HuH-7 (cell line): Measurements from ENCODE around the gene DBNDD1.
"Not testable (repeated sequence)": the region's sequence is repeated elsewhere in the genome, so short reads cannot be mapped to it uniquely, and the experiment has no call there.

Experiments
- DNase-seq: peaks from one replicate; pipeline ENCODE4 v3.0.0; 2011; ENCODE audit warnings: low spot score

The DBNDD1 gene

DNA sequence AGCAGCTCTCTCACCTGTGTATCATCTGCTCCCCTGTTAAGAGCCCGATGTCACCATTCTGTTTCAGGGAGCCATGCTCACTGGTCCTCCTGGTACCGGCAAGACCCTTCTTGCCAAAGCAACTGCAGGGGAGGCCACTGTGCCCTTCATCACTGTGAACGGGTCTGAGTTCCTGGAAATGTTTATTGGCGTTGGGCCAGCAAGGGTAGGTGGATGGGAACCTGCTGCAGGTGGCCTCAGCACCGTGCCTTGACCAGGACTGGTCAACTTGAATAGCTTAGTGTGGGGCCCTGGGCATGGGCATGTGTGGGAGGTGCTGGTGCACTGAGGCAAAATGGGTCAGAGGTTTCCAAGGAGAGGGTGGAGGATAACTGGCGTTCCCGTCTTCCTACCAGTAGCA lies 28.5 kb downstream of the DBNDD1 start:
- no peak for DNase-seq

DNA sequence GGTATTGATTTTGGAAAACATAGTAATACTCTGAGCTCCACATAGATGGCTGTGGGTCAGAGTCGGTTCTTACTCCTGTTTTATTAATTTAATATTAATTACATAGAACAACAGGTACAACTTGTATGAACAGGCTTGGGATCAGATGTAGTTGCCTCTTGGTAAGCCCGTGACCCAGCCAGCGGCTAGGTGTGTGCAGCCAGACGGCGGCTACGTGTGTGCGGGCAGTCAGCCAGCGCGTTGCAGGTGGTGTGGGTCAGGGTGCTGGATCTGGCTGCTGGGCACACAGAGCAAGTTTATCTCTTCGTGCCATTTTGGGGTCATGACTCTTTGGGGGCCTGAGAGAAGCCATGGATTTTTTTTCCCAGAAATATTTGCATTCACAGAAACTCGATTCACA lies 30.3 kb downstream of the DBNDD1 start:
- DNase-seq, result no peak

DNA sequence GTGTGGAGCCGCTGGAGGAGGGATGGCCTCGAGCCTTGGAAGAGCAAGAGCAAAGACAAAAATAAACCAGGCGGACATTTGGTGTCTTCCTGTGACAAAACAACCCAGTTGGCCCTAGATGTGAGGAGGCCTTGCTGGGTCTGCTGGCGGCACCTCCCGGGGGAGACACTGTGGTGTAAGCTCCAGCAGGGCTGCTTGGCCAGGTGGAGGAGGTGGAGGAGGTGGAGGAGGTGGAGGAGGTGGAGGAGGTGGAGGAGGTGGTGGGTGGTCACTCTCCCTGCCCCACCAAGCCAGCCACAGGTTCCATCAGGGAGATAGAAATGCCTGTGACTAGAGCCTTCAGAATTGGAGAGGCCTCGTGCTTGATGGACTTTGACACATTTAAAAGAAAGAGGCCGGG lies 32.1 kb downstream of the DBNDD1 start:
- no peak for DNase-seq

DNA sequence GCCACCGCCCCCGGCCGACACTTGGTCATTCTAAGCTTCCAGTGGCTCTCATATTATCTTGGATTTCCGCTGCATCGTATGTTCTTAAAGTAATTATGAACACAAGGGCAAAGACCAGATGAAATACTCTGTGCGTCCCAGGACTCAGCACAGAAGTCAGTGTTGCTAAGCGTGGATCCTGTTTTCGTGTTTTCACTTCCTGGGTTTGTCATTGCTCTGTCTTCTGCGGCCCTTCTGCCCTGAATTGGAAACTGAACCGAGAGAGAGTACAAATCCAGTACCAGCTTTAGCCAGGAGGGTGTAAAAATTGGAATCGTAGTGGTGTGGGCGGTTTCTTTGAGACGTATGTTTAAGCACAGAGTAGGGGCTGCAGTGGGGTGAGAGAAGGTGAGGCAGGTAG lies 32.7 kb downstream of the DBNDD1 start:
- no peak for DNase-seq

DNA sequence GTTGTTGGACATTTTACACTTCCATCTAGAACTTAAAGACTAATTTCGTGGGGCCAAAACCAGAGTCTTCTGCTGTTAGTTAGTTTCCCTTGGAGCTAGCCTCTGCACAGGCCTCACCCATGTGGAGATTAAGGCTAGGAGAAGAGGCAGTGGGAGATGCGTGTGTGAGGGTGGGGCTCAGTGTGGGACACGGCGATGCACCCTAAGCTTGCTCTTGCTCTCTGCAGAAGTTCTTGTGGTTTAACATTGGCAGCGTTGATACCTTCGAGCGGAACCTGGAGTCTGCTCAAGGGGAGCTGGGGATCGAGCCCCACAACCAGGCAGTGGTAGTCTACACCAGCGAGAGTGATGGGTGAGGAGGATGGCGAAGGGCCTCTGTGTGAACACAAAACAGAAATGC lies 34.0 kb downstream of the DBNDD1 start:
- DNase-seq, result no peak

DNA sequence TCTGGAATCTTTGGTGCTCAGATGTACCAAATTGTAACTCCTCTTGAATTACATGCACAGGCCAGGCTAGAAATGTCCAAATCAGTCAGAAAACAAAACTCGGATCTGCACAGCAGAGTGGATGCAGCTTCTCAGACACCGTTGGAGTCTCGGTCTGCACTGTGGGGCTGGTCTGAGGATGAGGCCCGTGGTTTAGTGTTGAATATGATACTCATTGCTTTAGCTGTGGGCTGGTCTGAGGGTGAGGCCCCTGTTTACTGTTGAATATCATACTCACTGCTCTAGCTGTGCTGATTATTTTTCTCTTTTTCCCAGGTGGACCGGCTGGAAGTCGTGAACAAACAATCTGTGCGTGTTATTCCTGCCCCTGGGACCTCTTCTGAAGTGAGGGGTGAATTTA lies 35.0 kb downstream of the DBNDD1 start:
- no peak for DNase-seq

DNA sequence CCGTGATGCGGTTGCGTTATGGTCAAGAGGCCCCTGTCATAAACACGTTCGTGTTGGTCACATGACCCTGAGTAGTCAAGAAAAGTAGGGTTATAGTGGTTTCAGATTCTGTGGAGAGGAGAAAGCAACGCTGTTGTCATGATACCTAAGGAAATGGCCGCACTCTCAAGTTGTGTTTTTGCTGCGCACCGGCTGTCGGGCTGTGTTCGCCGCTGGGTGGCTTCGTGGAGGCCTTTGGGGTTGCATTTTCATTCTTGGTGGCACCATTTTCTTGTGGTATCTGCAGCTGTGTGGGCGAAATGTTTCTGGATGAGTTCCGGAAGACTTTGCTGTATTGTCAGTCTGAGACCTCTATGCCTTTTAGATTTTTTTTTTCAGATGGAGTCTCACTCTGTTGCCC lies 35.7 kb downstream of the DBNDD1 start:
- no peak for DNase-seq

DNA sequence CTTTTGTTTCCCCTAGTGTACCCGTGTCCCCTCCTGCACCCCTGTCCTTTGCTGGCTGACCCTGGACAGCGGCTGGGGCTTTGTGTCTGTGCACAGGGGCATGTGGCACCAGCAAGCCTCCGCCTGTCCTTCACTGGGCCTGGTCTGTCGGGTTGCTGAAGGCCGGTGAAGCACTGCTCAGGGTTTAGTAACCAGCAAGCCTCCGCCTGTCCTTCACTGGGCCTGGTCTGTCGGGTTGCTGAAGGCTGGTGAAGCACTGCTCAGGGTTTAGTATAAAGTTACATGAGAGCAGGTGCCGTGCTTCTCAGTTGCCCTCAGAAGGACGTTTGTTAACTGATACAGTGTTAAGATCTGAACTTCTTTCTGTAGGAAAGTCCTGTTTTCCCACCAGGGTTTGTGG lies 36.9 kb downstream of the DBNDD1 start:
- no peak for DNase-seq

DNA sequence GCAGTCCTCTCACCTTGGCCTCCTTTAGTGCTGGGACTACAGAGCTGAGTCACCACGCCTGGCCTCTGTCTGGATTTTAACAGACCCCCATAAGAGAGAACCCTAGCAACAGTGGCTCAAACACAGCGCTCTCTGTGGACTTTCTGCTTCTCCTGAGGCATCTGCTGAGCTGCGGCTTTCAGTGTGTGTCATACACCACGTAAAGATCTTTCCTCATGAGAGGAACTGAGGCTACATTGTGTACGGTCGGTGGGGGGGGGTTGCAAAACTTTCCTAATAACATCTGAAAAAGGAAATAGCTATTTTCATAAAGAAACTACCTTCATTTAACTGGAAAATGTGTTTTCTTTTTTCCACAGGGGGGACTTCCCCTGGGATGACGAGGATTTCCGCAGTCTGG lies 37.8 kb downstream of the DBNDD1 start:
- no peak for DNase-seq

DNA sequence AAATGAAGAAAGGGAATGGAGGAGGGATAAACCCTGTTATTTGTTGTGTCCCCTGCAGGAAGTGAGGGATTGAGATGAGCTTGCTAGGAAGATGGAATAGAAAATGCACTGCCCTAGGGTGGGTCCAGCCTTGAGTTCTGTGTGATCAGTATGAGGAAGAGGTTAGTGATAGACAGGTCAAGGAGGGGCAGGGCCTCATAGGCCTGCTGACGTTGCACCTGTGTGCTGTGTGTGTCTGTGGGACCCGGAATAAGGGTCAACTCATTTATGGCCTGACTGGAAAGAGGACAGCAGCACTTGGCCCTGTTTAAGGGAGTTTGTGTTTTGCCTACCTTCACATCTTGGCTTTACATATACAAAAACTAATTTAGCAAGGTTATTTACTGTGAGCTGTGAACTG lies 44.4 kb downstream of the DBNDD1 start:
- DNase-seq, result no peak

DNA sequence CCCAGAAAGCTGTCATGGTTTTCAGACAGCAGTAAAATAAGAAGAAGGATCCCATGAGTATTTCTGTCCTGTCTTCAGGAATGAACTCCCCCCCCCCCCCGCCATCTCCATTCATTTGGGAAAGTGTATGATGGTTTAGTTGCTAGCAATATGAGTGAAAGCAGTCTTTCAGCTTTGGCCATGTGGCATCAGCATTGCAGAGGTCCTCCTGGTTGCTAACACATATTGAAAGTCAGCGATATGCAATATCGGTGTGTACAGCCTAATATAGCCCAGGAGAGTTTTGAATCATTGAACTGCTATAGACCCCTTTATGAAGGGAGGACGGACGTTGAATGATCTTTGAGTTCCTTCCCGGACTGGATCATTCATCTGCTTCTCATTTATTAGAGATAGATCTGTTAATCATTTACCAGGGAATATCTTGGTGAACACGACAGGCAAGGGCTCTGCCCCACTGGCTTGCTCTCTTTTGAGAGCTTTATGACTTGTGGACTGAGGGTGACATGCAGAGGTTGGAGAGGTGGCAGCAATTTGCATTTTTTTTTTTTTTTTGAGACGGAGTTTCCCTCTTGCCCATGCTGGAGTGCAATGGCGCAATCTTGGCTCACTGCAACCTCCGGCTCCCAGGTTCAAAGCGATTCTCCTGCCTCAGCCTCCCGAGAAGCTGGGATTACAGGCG lies 45.5 kb downstream of the DBNDD1 start:
- peak; percentile 88 for DNase-seq

DNA sequence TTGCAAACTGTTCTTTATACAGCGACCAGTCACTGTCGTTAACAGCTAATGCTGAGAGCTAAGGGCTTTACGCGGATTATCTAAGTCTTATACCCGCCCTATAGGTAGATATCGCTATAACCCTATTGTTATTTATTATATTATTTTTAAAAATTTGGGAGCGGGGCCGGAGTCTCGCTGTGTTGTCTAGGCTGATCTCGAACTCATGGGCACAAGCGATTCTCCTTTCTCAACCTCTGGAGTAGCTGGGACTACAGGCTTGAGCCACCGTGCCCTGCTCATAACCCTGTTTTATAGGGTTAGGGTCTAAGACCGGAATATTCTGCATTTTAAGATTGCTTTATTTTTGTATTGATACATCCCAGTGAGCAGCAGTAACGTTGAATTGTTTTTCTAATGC lies 46.0 kb downstream of the DBNDD1 start:
- DNase-seq, result no peak

DNA sequence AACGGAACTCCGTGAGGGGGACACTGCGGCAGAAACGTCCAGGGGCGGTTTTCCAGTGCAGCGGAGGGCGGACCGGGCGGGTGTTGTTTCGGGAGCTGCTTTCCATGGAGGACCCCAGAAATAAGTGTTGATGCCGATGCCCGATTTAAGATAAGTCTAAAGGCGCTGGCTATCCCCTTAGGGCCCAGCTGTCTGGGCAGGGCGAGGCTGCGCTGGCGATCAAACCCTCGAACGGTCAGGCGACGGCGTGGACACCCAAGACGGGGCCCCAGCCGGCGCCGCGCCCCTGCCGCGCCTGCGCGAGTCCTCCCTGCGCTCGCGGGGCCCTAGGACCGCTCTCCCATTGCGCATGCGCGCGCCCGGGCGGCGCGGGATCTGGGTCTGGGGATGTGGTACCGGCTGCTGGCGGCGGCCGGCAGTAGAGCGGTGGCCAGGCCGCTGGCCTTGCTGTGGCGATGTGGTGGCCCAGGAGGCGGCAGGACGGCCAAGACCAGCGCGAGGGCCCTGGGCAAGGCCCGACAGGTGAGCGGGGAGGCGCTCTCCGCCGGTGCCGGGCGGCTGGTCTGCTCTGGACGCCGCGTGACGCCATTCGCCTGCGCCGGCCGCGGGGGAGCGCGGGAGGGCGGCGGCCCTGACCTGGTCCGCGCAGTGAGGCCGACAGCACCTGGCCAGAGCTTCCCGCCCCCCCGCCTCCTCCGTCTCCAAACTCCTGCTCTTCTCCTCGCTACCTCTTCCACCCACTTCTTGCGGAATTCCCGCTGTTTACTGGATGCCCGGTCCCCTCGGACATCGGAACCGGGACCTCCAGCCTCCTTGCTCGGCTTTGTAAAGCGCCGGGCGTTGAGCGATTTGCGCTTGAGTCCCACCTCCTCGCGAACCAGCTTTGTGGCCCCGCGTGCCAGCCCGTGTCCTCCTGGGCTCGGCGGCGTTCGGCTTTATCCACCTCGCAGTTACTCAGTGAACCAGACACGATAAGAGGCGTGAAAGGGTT lies 46.7 kb downstream of the DBNDD1 start:
- DNase-seq, result peak; percentile 100

DNA sequence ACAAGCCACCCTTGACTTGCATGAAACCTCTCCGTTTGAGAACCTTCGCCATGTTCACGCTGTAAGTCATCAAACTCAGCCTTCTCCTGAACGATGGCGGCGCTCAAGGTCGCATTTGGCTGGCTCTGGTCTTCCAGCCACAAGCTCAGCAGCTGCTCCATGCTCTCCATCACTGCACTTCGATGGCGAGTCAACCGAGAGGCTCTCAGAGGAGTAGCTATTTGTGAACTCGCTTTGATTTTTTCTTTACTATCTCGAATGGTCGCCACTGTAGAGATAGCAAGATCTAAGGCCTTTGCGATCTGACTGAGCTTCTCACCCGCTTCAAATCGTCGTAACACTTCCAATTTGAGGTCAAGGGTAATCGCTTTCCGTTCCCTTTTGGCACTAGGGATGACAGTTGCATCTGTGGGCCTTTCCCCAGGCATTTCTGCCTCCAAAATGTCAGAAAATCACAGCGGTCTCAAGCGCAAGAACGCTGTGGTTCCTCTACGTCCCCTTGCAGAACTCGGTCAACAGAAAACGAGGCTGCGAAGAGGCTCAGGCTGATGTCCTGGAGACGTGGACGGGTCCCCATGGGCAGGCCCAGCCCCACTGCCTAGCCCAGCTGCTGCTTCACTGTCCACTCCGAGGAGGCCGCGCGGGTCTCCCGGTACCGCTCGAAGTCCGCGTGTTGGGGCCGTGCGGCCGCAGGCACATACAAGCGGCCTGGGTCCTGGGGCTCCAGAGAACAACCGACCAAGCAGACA lies 47.6 kb downstream of the DBNDD1 start:
- no peak for DNase-seq

DNA sequence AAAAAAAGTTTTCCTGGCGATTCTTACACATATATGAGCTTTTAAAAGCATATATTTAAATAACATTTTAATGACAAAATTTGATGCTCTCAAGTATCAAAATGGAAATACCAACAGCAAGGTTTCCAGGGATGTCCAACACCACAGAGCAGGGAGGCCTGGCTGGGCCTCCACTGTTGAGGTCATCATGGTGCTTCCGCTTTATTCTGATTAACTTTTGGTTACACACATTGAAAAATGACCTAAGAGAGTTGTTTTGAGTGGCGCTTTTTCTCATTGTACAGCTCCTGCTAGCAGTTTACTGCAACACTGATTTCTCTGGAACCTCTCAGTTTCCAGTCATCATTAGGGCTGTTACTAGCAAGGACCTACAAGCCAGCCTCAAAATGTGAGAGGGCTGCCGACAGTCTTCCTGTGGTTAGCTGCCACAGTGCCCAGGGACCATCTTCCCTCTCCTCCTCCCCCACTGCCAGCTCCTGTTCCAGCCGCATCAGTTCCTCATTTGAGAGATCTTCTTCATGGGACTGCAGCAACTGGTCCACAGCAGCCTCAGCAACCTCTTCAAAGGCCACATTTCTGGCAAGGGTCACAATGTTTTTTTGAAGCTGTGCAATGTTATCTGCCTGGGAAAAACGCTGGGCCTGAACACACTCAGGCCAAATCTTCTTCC lies 49.4 kb downstream of the DBNDD1 start:
- no peak for DNase-seq

DNA sequence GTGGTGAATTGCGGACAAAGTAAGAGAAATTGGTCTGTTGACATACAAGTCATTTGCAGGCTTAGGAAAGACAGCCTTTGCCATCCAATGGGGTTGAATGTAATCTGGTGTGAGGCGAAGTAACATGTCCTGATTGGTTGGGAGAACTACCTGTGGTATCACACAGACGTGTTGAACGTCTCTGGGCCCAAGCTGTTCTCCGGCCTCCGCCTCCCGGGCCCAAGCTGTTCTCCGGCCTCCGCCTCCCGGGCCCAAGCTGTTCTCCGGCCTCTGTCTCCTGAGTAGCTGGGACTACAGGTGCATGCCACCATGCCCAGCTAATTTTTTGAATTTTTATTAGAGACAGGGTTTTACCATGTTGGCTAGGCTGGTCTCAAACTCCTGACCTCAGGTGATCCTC lies 51.2 kb downstream of the DBNDD1 start:
- DNase-seq, result not testable (repeated sequence)

DNA sequence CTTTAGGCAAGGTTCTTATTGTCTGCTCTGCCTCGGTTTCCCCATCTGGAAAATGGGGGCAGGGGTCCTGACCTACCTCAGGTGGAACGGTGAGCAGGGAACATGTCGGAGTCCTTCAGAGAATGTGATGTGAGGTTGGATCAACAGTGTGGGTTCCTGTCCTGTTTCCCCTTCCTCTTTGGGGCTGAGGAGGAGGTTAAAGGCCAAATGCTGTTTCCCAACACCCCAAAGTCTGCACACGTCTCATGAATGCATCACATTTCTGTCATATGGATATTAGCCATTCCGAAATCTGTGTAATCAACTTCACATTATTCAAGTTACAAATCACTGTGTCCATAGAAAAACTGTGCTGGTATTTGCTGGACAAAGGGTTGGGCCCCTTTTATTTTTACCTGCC lies 51.8 kb downstream of the DBNDD1 start:
- not testable (repeated sequence) for DNase-seq

DNA sequence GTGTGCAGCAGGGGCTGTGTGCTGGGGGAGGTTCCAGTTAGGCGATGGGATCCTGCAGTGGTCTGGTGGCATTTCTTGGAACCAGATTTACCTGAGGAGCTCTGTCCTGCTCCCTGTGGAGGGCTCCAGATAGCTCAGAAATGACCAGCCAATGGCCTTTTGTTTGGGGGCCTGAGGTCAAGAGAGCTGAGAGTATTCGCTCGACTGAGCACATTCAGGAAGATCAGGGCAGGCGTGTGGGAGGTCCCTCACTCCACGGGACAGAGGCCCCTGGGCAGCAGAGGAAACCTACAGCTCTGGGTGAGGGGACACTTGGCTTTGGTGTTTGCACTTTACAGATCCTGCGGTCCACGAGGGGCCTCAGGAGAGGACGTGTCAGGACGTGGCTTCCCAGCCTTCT lies 52.5 kb downstream of the DBNDD1 start:
- DNase-seq, result no peak

DNA sequence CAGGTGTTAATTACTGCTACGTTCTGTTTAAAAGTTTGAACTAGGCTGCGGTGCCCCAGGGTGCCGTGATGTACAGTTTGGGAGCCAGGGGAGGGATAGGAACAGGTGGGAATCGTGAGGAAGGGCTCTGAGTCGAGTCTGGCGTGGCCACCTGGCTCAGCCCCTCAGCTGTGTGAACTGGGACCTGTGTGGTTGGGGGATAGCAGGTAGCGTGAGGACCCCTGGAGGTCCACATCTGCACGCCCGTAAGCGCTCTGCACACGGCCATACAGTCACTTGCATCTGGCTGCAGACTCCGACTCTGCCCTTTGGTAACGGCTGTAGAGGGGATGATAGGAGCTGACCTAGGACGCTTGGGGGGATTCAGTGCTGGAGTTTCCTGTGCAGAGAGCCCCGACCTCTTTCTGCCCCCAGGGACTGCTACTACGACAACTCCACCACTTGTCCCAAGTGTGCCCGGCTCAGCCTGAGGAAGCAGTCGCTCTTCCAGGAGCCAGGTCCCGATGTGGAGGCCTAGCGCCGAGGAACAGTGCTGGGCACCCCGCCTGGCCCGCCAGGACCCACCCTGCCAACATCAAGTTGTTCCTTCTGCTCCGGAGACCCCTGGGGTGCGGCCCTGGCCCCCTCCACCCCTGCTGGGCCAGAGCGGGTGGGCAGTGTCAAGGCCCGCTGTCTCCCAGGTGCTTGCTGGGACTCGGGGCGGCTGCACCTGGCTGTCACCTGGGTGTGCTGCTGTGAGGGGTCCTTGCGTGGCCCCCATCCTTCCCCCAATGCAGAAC lies 53.6 kb downstream of the DBNDD1 start:
- no peak for DNase-seq

DNA sequence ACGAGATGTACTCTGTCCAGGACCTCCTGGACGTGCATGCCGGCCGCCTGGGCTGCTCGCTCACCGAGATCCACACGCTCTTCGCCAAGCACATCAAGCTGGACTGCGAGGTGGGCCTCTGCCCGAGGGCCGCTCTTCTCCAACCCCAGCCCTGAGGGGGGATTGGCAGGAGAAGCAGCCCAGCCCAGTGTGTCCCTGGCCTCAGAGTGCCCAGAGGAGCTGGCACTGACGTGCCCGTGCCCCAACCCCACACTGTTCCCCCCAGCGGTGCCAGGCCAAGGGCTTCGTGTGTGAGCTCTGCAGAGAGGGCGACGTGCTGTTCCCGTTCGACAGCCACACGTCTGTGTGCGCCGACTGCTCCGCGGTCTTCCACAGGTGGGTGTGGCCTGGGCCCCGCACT lies 55.1 kb downstream of the DBNDD1 start:
- DNase-seq, result no peak

DNA sequence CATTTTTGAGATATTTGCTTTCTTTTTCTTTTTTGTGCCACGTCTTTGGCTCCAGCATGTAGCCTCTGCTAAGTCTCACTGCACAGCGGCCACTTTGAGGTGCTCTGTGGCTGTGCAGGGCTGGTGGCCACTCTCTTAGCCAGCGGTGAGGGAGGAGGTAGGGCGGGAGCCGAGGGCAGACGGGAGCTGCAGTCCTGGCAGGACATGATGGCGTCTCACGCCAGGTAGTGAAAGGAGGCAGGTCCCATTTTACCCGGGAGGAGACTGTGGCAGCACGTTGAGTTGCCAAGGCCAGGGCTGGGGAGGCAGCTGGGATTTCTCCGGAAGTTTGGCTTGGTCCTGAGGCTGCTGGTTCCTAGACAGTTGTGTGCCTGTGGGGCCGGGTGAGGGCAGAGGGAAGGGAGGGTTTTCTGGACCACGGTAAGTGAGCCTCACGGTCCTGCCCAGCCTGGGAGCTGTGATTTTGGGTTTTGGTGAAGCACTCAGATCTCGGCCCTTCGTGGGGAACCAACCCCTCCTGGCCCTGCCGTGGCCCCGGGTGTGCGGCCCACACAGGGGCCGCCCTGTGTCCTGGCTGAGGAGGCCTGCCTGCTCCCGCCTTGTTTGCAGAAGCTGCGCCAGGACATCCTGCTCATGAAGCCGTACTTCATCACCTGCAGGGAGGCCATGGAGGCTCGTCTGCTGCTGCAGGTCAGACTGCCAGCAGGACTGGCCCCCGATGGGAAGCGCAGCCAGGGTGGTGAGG lies 56.3 kb downstream of the DBNDD1 start:
- no peak for DNase-seq
